Vagina (tissue), 2 donors: ENCODE results near the gene PPFIBP2. TPM values are rescaled to one million over a fixed set of nuclear protein-coding genes. Genes with fewer than 3 reads are reported as not detected.
A peak's percentile ranks its signal among the peaks of the same experiment; 100 is the strongest.

Source experiments
- DNase-seq, 2 donors: peaks; one replicate each; pipeline ENCODE4 v3.0.0-alpha.2; 2017; ENCODE audit errors: extremely low spot score in 2 of 2
- H3K27ac ChIP-seq: fragments of 200-600 bp; sonication (generic); one replicate; pipeline ENCODE4 v1.5.1; 2019
- H3K27me3 ChIP-seq: fragments of 200-600 bp; sonication (generic); one replicate; pipeline ENCODE4 v1.5.1; 2019
- H3K36me3 ChIP-seq, 2 donors: fragments of 200-600 bp; sonication (generic); one replicate each; pipeline ENCODE4 v1.5.1; 2017 to 2019
- H3K4me1 ChIP-seq: fragments of 200-600 bp; sonication (generic); one replicate; pipeline ENCODE4 v1.5.1; 2019
- H3K4me3 ChIP-seq, 2 donors: fragments of 200-600 bp; sonication (generic); 1 replicate in 1 of 2; 2 replicates in 1 of 2; pipeline ENCODE4 v1.5.1; 2016 to 2019
- H3K9me3 ChIP-seq: fragments of 200-600 bp; sonication (generic); one replicate; pipeline ENCODE4 v1.5.1; 2019
- POLR2A ChIP-seq, 2 donors: fragments of 450-650 bp; IDR thresholded peaks; one replicate each; pipeline ENCODE4 v1.6.1; 2017; ENCODE audit warnings: antibody characterized with exemption in 2 of 2, mild to moderate bottlenecking in 2 of 2, moderate library complexity in 2 of 2
- POLR2AphosphoS5 ChIP-seq, 2 donors: sonication (generic); formaldehyde crosslinking; IDR thresholded peaks; one replicate each; pipeline ENCODE4 v1.9.0; 2017; ENCODE audit warnings: antibody characterized with exemption in 2 of 2, mild to moderate bottlenecking in 2 of 2, low read depth in 1 of 2; ENCODE audit not compliant: insufficient read depth in 1 of 2
- intact Hi-C: fragments of 100-400 bp; cut with DNase I; formaldehyde crosslinking; loops from one replicate; pipeline ENCODE4 v1.15.1; 2023
- total RNA-seq: library from RNA; depleted of rRNA; stranded (reverse); fragments of >200 nt; gene quantifications from one replicate; pipeline ENCODE4 v1.2.3, GENCODE V29; 2016
- TF ChIP-seq, protein P1 (sequence below), 3 experiments: fragments of 450-650 bp in 2 of 3; fragments of 200-600 bp in 1 of 3; sonication (generic) in 1 of 3; IDR thresholded peaks; one replicate each; pipeline ENCODE4 v1.5.1; 2017 to 2019; ENCODE audit warnings: antibody characterized with exemption in 3 of 3, mild to moderate bottlenecking in 2 of 3, moderate library complexity in 2 of 3

The PPFIBP2 gene
- total RNA-seq, 1 donor from 2014 or later, result 48.1 TPM

- H3K4me1 ChIP-seq, result peaks cover 40% of the 10 kb centered on the region
- H3K9me3 ChIP-seq, result no peaks in the 10 kb centered on the region
- H3K4me3 ChIP-seq, result no peak overlapping the region
- TF ChIP-seq POLR2AphosphoS5 (IDR thresholded peaks at IDR 0.05; ENCODE audit: insufficient read depth in 1 of 2, low read depth in 1 of 2), result no peak
- DNase-seq, result no peak
- H3K27ac ChIP-seq, result no peak overlapping the region
- no peaks in the 10 kb centered on the region for H3K36me3 ChIP-seq
- no peaks in the 10 kb centered on the region for H3K27me3 ChIP-seq
- intact Hi-C loops, result loop anchor here (5.0 kb wide), 1 partner anchor 94 kb away; no protein-coding TSS in a partner anchor
These were observed 59.4 kb downstream of the PPFIBP2 start for GRCh38 chr11:7573193-7573557.

DNA sequence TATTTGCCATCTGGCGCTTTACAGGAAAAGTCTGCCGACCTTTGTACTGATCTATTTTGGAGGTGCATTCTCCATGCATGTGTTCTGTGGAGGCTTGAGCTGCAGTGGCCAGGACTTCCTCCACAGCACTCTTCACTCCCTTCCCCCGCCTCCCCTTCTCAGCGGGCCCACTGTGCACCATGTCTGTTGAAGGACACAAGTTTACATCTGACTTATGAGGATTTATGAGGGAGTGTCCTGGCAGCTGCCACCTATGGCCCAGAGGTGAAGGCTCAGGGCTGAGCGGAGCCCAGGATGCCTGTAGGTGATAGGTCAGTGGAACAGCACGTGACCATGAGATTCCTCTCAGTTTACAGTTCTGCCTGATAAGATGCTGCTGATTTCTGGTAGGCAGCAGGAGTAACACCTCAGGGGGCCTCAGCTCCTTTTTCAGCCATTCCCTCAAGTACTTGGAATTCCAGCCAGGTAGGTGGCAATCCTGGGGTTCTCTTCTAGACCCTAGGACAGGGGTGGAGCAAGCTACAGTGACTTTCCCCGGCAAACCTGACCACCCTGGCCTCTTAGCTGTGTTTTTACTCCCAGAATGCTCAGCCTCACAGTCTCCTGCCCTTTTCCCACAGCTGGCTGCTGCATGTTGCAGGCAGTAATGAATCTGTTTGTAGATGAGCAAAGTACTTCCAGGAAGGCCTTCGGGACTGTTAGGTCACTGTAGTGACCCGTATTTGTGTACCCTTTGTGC is 59.9 kb downstream of the PPFIBP2 start:
- intact Hi-C loops, result loop anchor here (5.0 kb wide), 1 partner anchor 94 kb away; no protein-coding TSS in a partner anchor
- DNase-seq, result no peak
- TF ChIP-seq, protein P1, sequence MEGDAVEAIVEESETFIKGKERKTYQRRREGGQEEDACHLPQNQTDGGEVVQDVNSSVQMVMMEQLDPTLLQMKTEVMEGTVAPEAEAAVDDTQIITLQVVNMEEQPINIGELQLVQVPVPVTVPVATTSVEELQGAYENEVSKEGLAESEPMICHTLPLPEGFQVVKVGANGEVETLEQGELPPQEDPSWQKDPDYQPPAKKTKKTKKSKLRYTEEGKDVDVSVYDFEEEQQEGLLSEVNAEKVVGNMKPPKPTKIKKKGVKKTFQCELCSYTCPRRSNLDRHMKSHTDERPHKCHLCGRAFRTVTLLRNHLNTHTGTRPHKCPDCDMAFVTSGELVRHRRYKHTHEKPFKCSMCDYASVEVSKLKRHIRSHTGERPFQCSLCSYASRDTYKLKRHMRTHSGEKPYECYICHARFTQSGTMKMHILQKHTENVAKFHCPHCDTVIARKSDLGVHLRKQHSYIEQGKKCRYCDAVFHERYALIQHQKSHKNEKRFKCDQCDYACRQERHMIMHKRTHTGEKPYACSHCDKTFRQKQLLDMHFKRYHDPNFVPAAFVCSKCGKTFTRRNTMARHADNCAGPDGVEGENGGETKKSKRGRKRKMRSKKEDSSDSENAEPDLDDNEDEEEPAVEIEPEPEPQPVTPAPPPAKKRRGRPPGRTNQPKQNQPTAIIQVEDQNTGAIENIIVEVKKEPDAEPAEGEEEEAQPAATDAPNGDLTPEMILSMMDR (IDR thresholded peaks at IDR 0.05), result no peak
- TF ChIP-seq POLR2A (IDR thresholded peaks at IDR 0.05) (no peak), POLR2AphosphoS5 (IDR thresholded peaks at IDR 0.05; ENCODE audit: insufficient read depth in 1 of 2, low read depth in 1 of 2) (no peak)
- Histone ChIP-seq H3K36me3 (no peaks in the 10 kb centered on the region), H3K9me3 (no peaks in the 10 kb centered on the region), H3K4me1 (peaks cover 46% of the 10 kb centered on the region), H3K27me3 (no peaks in the 10 kb centered on the region), H3K4me3 (no peak overlapping the region), H3K27ac (no peak overlapping the region)

DNA sequence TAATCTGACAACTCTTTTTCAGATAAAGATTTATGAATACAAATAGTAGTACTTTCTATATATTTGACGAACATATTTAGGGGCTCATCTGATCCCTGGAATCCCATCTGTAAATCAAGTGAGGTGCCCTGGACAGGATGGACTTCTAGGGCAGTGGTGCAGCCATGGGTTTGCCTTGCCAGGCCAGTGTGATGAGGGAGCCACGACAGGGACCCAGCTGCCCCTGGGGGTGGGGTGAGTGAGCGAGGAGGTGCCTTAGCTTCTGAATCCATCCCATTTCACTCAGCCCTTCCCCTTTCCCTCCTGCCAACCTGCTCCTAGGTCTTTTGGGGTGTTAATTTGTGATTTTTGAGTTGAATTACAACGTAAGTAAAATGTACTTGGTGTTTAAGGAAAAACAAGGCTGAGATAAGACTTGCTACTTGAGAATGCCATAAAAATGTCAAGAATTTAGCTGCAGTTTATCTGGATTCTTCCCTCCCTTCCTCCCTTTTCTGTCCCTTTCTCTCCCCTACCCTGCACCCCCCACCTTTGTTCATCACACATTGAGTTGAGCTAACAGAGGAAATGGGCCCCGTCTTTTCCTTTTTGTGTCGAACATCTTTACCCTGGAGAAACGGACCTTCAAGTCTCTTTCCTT is 60.8 kb downstream of the PPFIBP2 start:
- TF ChIP-seq, protein P1 (IDR thresholded peaks at IDR 0.05), result no peak
- TF ChIP-seq POLR2A (IDR thresholded peaks at IDR 0.05) (no peak), POLR2AphosphoS5 (IDR thresholded peaks at IDR 0.05; ENCODE audit: insufficient read depth in 1 of 2, low read depth in 1 of 2) (no peak)
- Histone ChIP-seq H3K27ac (peak overlapping the region; percentile 93), H3K36me3 (no peaks in the 10 kb centered on the region), H3K27me3 (no peaks in the 10 kb centered on the region), H3K9me3 (no peaks in the 10 kb centered on the region), H3K4me3 (no peak overlapping the region), H3K4me1 (peaks cover 55% of the 10 kb centered on the region)
- intact Hi-C loops, result loop anchor here (5.0 kb wide), 1 partner anchor 93 kb away; no protein-coding TSS in a partner anchor
- DNase-seq, result no peak

DNA sequence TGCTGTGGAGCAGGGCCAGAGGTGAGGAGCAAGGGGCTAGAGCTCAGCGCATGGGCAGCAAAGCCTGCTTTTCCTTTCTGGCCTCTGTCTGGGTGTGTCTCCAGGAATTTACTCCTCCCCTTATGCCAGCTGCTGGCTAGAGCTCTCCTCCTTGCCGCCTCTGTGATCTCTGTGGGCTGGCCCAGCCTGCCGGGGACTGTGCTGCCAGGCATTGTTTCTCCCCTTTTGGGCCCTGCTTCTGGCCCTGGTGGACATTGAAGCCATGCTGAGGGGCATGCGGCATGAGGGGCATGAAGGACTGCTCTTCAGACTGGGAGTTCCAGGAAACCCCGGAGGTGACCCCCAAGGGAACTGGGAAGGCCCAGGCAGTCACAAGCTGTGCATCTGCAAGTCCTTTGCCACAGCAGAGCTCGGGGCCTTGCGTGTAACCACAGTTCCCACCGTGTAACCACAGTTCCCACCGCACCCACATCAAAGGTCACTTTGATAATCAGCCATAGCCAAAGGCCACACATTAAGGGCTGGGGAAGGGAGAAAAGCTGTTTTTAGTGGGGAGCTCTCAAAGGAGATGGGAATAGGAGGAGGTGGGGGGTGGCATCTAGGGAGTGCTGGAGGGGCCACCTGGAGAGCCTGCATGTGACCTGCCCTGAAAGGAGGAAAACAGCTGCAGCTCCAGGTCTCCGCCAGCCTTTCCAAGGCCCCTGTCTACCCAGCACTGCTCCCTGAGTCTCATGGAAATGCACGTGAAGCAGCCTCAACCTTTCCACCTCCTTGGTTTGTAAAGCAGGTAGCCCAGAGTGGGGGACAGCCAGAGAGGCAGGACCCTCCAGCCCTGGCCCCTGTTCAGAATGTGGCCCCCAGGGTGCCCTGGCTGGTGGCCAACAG is 62.3 kb downstream of the PPFIBP2 start:
- intact Hi-C loops, result no loop called here
- H3K9me3 ChIP-seq, result no peaks in the 10 kb centered on the region
- TF ChIP-seq, protein P1 (IDR thresholded peaks at IDR 0.05), result no peak
- TF ChIP-seq POLR2A (IDR thresholded peaks at IDR 0.05), result no peak
- no peak for TF ChIP-seq POLR2AphosphoS5 (IDR thresholded peaks at IDR 0.05; ENCODE audit: insufficient read depth in 1 of 2, low read depth in 1 of 2)
- H3K27me3 ChIP-seq, result no peaks in the 10 kb centered on the region
- peaks cover 69% of the 10 kb centered on the region for H3K4me1 ChIP-seq
- H3K36me3 ChIP-seq, result no peaks in the 10 kb centered on the region
- peak overlapping the region; percentile 33 to 41 for H3K4me3 ChIP-seq
- H3K27ac ChIP-seq, result peak overlapping the region; percentile 93
- DNase-seq, result no peak

DNA sequence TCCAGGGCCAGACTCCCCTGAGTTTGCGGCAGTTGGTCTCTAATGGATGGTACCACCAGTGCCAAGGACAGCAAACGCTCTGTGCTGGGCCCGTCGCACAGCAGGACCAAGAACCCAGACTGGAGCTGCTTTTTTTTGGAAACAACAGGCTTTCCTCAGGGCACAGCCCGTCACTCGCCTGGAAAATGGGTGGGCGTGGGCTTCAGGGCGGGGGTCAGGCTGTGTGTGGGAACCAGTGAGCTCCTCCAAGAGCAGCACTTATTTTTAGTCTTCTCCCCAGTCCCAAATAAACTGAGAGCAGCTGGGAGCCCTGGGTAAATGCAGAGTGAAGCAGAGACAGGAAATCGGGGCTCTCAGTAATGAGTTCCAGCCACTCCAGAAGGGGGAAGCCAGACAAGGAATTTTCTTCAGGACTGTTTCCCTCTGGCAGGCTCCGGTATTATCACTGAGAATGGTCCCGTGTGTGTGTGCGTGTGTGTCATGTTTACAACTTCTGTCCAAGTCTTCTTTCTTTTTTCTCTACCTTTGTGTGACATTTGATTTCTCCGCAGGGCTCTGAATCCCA is 63.0 kb downstream of the PPFIBP2 start:
- H3K4me3 ChIP-seq, result peak overlapping the region; percentile 33 to 41

More for the DNA sequence above, 63.0 kb downstream of the PPFIBP2 start:
- Histone ChIP-seq H3K9me3 (no peaks in the 10 kb centered on the region), H3K27me3 (no peaks in the 10 kb centered on the region), H3K36me3 (no peaks in the 10 kb centered on the region), H3K4me1 (peaks cover 72% of the 10 kb centered on the region), H3K27ac (peak overlapping the region; percentile 93)
- intact Hi-C loops, result no loop called here
- DNase-seq, result no peak
- TF ChIP-seq, protein P1 (IDR thresholded peaks at IDR 0.05), result peak in 1 of 3 experiments; percentile 11
- TF ChIP-seq POLR2AphosphoS5 (IDR thresholded peaks at IDR 0.05; ENCODE audit: insufficient read depth in 1 of 2, low read depth in 1 of 2), result no peak
- TF ChIP-seq POLR2A (IDR thresholded peaks at IDR 0.05), result no peak
